Thoracic aorta (tissue), 2 donors: ENCODE data around the gene SPATS2L. TPM values are rescaled to one million over a fixed set of nuclear protein-coding genes. Genes with fewer than 3 reads are reported as not detected.

Experiments
- ATAC-seq: fragments of 150-250 bp; one replicate; pipeline ENCODE4 v1.8.0; 2017; ENCODE audit warnings: low read depth; ENCODE audit not compliant: insufficient number of reproducible peaks, low FRiP score
- DNase-seq: peaks from one replicate; pipeline ENCODE4 v3.0.0-alpha.2; 2020; ENCODE audit warnings: low spot score
- H3K27ac ChIP-seq, 2 donors: fragments of 200-600 bp; sonication (generic); 1 replicate in 1 of 2; 2 replicates in 1 of 2; pipeline ENCODE4 v1.5.1; 2016; ENCODE audit warnings: mild to moderate bottlenecking in 2 of 2, moderate library complexity in 2 of 2
- H3K27me3 ChIP-seq: fragments of 200-600 bp; sonication (generic); replicated peaks from 2 replicates; pipeline ENCODE4 v1.6.0; 2016; ENCODE audit warnings: mild to moderate bottlenecking; ENCODE audit not compliant: insufficient read depth
- H3K36me3 ChIP-seq: fragments of 200-600 bp; sonication (generic); one replicate; pipeline ENCODE4 v1.5.1; 2016
- H3K4me1 ChIP-seq, 2 donors: fragments of 200-600 bp; sonication (generic); 1 replicate in 1 of 2; 2 replicates in 1 of 2; pipeline versions ENCODE4 v1.5.1 to v1.6.0; 2016; ENCODE audit warnings: low read depth in 2 of 2, mild to moderate bottlenecking in 1 of 2; ENCODE audit not compliant: control insufficient read depth in 1 of 2
- H3K4me3 ChIP-seq: fragments of 200-600 bp; sonication (generic); 2 replicates; pipeline ENCODE4 v1.5.1; 2016; ENCODE audit warnings: mild to moderate bottlenecking
- H3K9me3 ChIP-seq: fragments of 200-600 bp; sonication (generic); 2 replicates; pipeline ENCODE4 v1.5.1; 2016
- total RNA-seq, 2 donors: library from RNA; depleted of rRNA; stranded (reverse); fragments of >200 nt; gene quantifications; one replicate each; pipeline versions ENCODE4 v1.1.0 to v1.2.3, GENCODE V29; 2016
- TF ChIP-seq, protein P1 (sequence below): fragments of 200-600 bp; sonication (generic); IDR thresholded peaks from one replicate; pipeline ENCODE4 v1.5.1; 2019; ENCODE audit warnings: antibody characterized with exemption

The SPATS2L gene
- total RNA-seq, 2 donors from 2014 or later, result 47.7 to 90.3 TPM

DNA sequence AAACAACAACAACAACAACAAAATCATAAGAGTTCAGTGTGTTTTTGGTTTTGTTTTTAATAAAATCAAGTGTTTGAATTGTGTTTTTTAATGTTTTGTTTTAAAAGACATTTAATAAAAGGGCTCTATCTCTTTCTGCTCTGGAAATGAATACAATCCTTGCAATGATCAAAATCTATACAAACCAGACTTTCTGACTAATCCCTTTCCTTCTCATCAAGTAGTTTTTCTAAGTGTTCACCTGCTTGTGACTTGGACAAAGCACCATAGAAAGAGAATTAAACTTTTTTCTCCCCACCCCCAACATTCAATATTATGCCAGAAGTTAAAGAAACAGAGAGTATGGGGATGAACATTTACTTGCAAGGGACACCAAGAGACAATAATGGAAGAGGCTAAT lies 142.0 kb downstream of the SPATS2L start:
- DNase-seq, result no peak
- Histone ChIP-seq H3K27ac (no peak overlapping the region), H3K9me3 (no peaks in the 10 kb centered on the region), H3K36me3 (no peaks in the 10 kb centered on the region), H3K4me1 (no peaks in the 10 kb centered on the region), H3K27me3 (no peaks in the 10 kb centered on the region), H3K4me3 (no peak overlapping the region)
- TF ChIP-seq, protein P1, sequence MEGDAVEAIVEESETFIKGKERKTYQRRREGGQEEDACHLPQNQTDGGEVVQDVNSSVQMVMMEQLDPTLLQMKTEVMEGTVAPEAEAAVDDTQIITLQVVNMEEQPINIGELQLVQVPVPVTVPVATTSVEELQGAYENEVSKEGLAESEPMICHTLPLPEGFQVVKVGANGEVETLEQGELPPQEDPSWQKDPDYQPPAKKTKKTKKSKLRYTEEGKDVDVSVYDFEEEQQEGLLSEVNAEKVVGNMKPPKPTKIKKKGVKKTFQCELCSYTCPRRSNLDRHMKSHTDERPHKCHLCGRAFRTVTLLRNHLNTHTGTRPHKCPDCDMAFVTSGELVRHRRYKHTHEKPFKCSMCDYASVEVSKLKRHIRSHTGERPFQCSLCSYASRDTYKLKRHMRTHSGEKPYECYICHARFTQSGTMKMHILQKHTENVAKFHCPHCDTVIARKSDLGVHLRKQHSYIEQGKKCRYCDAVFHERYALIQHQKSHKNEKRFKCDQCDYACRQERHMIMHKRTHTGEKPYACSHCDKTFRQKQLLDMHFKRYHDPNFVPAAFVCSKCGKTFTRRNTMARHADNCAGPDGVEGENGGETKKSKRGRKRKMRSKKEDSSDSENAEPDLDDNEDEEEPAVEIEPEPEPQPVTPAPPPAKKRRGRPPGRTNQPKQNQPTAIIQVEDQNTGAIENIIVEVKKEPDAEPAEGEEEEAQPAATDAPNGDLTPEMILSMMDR, result no peak
- no peak for ATAC-seq

DNA sequence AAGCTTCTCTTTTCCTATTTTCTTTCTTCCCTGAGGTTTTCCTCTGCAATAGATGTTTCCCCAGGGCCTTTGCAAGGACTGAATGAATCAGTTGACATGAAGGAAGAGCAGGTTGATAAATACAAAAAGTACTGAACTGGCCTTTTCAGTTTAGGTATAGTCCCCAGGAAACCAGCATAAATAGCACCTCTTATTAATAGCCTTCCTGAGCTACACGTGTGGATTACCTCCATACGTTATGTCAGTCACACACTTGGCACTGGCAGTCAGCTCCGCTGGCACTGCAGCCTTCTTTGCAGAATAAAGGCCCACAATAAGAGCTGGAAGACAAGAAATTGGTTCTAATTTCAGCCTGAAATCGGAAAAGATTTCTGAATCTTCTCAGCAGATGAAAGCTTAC lies 142.7 kb downstream of the SPATS2L start:
- Histone ChIP-seq H3K27ac (no peak overlapping the region), H3K27me3 (no peaks in the 10 kb centered on the region), H3K9me3 (no peaks in the 10 kb centered on the region), H3K36me3 (no peaks in the 10 kb centered on the region), H3K4me3 (no peak overlapping the region), H3K4me1 (no peaks in the 10 kb centered on the region)
- ATAC-seq, result no peak
- TF ChIP-seq, protein P1, result no peak
- no peak for DNase-seq

DNA sequence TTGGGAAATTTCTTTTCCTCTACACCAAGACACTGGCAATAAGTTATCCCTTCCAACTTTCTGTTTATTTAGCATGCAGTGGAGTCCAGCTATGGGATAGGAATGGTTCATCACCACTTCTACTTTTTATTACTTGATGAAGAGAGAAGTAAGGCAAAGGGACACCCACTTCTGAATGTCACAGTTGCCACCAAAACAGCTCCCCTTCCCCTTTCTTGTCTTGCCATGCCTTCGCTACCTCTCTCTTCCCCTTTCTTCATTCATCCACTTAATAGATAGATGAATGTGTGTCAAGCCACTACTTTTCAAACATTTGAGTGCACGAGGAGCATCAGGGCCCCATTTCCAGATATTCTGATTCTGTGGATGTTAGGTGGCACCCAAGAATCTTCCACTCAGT lies 143.8 kb downstream of the SPATS2L start:
- TF ChIP-seq, protein P1, result no peak
- Histone ChIP-seq H3K27ac (no peak overlapping the region), H3K9me3 (no peaks in the 10 kb centered on the region), H3K36me3 (no peaks in the 10 kb centered on the region), H3K27me3 (no peaks in the 10 kb centered on the region), H3K4me3 (no peak overlapping the region), H3K4me1 (no peaks in the 10 kb centered on the region)
- no peak for DNase-seq
- ATAC-seq, result no peak

DNA sequence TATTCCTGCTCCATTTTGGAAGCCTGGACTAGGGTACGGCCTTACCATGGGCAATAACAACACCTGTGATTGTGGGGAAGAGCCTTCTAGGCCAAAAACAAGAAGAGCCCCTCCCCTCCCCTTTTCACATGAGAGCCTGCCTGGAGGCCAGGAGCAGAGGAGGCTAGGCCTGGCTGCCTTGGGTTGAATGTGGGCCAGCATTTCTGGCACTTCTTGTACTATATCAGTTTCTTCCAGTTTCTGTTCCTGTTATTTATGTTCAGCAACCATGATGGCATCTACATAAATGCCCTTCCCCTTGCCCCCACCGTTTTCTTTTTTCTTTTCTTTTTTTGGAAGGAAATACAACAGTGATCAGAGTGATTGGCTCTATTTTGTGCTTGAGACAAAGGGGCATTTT lies 145.0 kb downstream of the SPATS2L start:
- no peaks in the 10 kb centered on the region for H3K9me3 ChIP-seq
- no peak for ATAC-seq
- no peak for DNase-seq
- no peak overlapping the region for H3K27ac ChIP-seq
- peaks cover 3% of the 10 kb centered on the region for H3K36me3 ChIP-seq
- H3K27me3 ChIP-seq, result no peaks in the 10 kb centered on the region
- no peak overlapping the region for H3K4me3 ChIP-seq
- TF ChIP-seq, protein P1, result no peak
- no peaks in the 10 kb centered on the region for H3K4me1 ChIP-seq

DNA sequence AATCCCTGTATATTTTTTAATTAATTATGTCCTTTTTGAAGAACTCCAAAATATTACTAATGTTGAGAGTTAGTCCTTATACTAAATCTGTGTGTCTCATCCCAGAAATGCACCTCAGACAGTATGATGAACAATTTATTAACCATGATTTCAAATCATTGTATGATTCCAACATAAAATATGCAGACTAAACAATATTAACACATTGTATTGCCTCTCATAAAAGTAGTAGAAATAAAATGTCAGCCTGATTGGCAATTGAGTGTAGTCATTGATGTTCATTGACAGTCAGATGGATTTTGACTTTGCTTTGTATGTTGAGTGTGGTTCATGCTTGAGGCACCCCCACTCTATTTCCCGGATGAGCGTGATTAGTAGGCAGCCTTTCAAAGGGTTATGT lies 145.9 kb downstream of the SPATS2L start:
- no peaks in the 10 kb centered on the region for H3K4me1 ChIP-seq
- no peaks in the 10 kb centered on the region for H3K27me3 ChIP-seq
- no peak overlapping the region for H3K27ac ChIP-seq
- TF ChIP-seq, protein P1, result no peak
- DNase-seq (no peak), ATAC-seq (no peak)
- no peaks in the 10 kb centered on the region for H3K9me3 ChIP-seq
- no peak overlapping the region for H3K4me3 ChIP-seq
- H3K36me3 ChIP-seq, result peaks cover 3% of the 10 kb centered on the region
